ENCODE measurements around the gene TMEM165. TPM values are rescaled to one million over a fixed set of nuclear protein-coding genes. Genes with fewer than 3 reads are reported as not detected.
A peak's percentile ranks its signal among the peaks of the same experiment; 100 is the strongest.
"Not testable (repeated sequence)": the region's sequence is repeated elsewhere in the genome, so short reads cannot be mapped to it uniquely, and the experiment has no call there.

TMEM165 gene
- 141 TPM for total RNA-seq
- long read RNA-seq, transcript TMEM165-201 (6 exons, 1,928 nt), result major isoform, 165 of 203 reads
- long read RNA-seq, partial matches to known transcripts, result 6 of 203 reads
- long read RNA-seq, other reads (novel, unspliced or antisense), result 30 of 203 reads

DNA sequence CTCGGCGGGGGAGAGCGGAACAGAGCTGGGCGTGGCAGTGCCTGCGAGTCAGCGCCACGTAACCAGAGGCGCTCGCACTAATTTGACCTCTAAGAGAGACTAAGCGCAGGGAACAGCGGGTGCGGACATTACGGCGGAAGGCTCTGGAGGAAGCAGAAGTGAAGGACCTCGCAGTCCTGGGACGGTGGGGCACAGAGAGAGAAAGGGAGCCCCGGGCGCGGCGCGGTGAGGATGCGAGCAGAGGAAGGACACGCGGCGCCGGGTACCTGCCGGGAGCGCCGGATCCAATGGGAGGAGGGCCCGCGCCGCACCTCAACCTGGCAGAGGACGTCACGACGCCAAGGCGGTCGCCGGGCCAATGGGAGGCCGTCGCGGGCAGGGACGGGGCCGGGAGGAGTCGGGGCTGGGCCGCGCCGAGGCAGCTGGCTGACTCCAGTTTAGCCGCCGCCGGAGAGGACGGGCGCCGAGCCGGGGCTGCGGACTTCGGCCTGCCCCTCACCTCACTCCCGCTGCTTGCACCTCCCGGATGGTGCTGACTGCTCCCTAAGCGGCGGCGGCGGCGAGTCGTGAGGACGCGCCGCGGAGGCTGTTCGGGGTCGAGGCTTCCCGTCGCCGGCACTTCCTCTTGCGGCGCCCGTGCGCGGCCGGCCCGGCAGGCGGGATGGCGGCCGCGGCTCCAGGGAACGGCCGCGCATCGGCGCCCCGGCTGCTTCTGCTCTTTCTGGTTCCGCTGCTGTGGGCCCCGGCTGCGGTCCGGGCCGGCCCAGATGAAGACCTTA is at the start of gene TMEM165:
TMEM165 (plus strand) TSS at position 429 of the 779 bp plus-strand sequence; CDS start at position 662, 233 bp downstream.
- ATAC-seq (peak; percentile 98), DNase-seq (peak; percentile 97)
- H3K4me3 ChIP-seq, result peak within 1 kb of the TSS; percentile 99
- H3K9me3 ChIP-seq, result no peaks in the 10 kb centered on the region
- peaks cover 12% of the 10 kb centered on the region for H3K36me3 ChIP-seq
- H3K27me3 ChIP-seq, result no peaks in the 10 kb centered on the region
- H3K27ac ChIP-seq, result peak within 1 kb of the TSS; percentile 98
- H3K4me1 ChIP-seq, result peaks cover 22% of the 10 kb centered on the region
- no peak for TF ChIP-seq CTCF (IDR thresholded peaks at IDR 0.05)
- intact Hi-C loops (cut with DNase I), result no loop called here

- TF ChIP-seq CTCF (IDR thresholded peaks at IDR 0.05), result peak; percentile 96
- H3K27me3 ChIP-seq, result no peaks in the 10 kb centered on the region
- peaks cover 19% of the 10 kb centered on the region for H3K4me1 ChIP-seq
- no peaks in the 10 kb centered on the region for H3K9me3 ChIP-seq
- intact Hi-C loops (cut with DNase I), result no loop called here
- H3K27ac ChIP-seq, result peak within 1 kb of the TSS; percentile 93
- ATAC-seq (peak; percentile 99), DNase-seq (peak; percentile 95)
- H3K36me3 ChIP-seq, result no peaks in the 10 kb centered on the region
- H3K4me3 ChIP-seq, result peak within 1 kb of the TSS; percentile 77
Observed at GRCh38 chr4:55345980-55346850, 49.5 kb upstream of the TMEM165 start, which contains the start of gene SRD5A3. Gene SRD5A3, plus strand, starts transcription at chr4:55346242. Its CDS starts 95 bp downstream, at chr4:55346337.

GRCh38 chr4:55346851-55347255 is 48.9 kb upstream of the TMEM165 start:
- Histone ChIP-seq H3K36me3 (no peaks in the 10 kb centered on the region), H3K4me3 (peak overlapping the region; percentile 77), H3K27ac (peak overlapping the region; percentile 93), H3K27me3 (no peaks in the 10 kb centered on the region), H3K9me3 (no peaks in the 10 kb centered on the region), H3K4me1 (peaks cover 19% of the 10 kb centered on the region)
- TF ChIP-seq CTCF (IDR thresholded peaks at IDR 0.05), result no peak
- DNase-seq (no peak), ATAC-seq (no peak)
- intact Hi-C loops (cut with DNase I), result no loop called here

DNA sequence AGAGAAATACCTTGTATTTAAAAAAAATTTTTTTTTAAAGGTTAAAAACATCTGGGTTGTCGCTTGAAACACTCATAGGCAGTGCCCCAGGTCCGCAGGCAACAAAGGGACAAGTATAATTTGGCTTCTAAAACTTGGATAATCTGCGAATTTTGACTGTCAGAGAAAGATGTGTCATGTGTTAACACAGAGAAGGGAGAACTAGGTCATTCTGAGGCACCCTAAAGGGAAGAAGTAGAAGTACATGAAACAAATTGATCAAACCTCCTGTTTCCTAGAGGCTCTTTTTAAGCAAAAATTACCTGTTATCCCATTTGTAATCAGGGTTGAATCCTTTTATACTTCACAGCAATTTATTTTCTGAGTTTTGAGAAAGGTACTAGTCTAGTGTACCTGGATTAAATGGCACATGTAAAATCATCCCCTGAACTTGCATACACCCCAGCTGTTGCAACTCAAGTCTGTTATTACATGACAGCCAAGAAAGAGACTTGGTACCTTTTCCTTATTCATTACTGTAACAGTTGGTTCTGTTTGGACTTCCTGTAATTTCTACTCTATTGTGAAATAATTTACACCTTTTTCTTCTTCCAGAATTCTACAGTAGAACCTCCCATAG is 48.0 kb upstream of the TMEM165 start:
- Histone ChIP-seq H3K27me3 (no peaks in the 10 kb centered on the region), H3K36me3 (no peaks in the 10 kb centered on the region), H3K4me1 (peaks cover 19% of the 10 kb centered on the region), H3K27ac (no peak overlapping the region), H3K4me3 (no peak overlapping the region), H3K9me3 (no peaks in the 10 kb centered on the region)
- intact Hi-C loops (cut with DNase I), result no loop called here
- no peak for TF ChIP-seq CTCF (IDR thresholded peaks at IDR 0.05)
- DNase-seq (no peak), ATAC-seq (no peak)

DNA sequence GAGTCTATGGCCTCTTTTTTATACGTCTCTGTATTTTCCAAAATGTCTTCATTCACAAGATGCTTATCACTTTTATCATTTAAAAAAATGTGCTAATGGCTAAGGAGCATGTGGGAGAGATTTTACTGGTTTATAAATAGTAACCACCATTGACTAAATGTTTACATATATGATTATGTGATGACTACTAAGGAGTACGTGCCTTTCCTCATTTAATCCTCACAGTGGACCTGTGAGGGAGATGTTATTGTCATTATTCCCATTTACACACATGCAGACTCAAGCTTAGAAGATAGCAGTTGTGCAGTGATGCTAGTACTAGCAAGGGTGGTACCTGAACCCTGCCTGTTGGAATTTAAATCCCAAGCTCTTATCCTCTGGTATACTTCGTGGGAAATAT is 47.3 kb upstream of the TMEM165 start:
- TF ChIP-seq CTCF (IDR thresholded peaks at IDR 0.05), result no peak
- Histone ChIP-seq H3K36me3 (no peaks in the 10 kb centered on the region), H3K4me1 (peaks cover 19% of the 10 kb centered on the region), H3K4me3 (no peak overlapping the region), H3K9me3 (no peaks in the 10 kb centered on the region), H3K27me3 (no peaks in the 10 kb centered on the region), H3K27ac (no peak overlapping the region)
- no peak for ATAC-seq
- DNase-seq, result no peak
- intact Hi-C loops (cut with DNase I), result no loop called here

DNA sequence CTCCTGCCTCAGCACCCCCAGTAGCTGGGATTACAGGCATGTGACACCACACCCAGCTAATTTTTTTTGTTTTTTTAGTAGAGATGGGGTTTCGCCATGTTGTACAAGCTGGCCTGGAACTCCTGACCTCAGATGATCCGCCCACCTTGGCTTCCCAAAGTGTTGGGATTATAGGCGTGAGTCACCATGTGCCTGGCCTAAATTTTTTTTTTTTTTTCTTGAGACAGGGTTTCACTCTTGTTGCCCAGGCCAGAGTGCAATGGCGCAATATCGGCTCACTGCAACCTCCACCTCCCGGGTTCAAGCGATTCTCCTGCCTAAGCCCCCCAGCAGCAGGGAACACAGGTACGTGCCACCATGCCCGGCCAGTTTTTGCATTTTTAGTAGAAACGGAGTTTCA is 44.9 kb upstream of the TMEM165 start:
- DNase-seq; ATAC-seq; H3K4me3 ChIP-seq; intact Hi-C loops (cut with DNase I); H3K27me3 ChIP-seq; H3K9me3 ChIP-seq; H3K36me3 ChIP-seq; H3K27ac ChIP-seq: not testable (repeated sequence)
- peaks cover 19% of the 10 kb centered on the region for H3K4me1 ChIP-seq
